Measurements from ENCODE around the gene RNF213.
A peak's percentile ranks its signal among the peaks of the same experiment; 100 is the strongest.
"Not testable (repeated sequence)": the region's sequence is repeated elsewhere in the genome, so short reads cannot be mapped to it uniquely, and the experiment has no call there.

Gene RNF213

DNA sequence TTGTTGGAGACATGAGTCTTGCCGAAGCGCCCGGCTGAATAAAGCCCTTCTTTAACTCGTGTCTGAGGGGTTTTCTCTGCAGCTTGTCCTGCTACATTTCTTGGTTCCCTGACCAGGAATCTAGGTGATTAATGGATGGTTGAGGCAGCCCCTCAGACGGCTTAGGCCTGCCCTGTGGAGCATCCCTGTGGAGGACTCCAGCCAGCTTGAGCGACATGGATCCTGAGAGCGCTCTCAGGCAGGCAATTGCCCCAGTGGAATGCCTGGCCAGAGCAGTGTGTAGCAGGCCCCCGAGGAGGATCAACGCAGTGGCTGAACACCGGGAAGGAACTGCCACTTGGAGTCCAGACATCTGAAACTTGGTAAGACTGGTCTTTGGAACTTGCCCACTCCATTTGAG is 137.0 kb downstream of the RNF213 start:
- no peak overlapping the region for H3K27ac ChIP-seq (ENCODE audit: low read length, poor library complexity, severe bottlenecking)
- 78% methylated on average over 10 of the region's 10 CpGs for WGBS
- H2AFZ ChIP-seq (ENCODE audit: low read depth, low read length), result no peak overlapping the region
- no peak overlapping the region for H3K4me2 ChIP-seq (ENCODE audit: low read length, poor library complexity, severe bottlenecking)
- no peak overlapping the region for H2BK5ac ChIP-seq (ENCODE audit: low read depth, low read length, poor library complexity, severe bottlenecking)
- H3K23ac ChIP-seq (ENCODE audit: low read length in 2 of 2), result no peak overlapping the region
- H3K79me1 ChIP-seq (replicated peaks; ENCODE audit: low read length, poor library complexity, severe bottlenecking), result peaks cover 8% of the 10 kb centered on the region
- H4K91ac ChIP-seq (ENCODE audit: low read length), result no peak overlapping the region
- no peak for DNase-seq
- H3K9ac ChIP-seq (ENCODE audit: low read length), result no peak overlapping the region
- no peak overlapping the region for H2BK12ac ChIP-seq (ENCODE audit: low read length in 2 of 2)
- no peak overlapping the region for H3K18ac ChIP-seq (ENCODE audit: low read depth in 1 of 2, low read length in 2 of 2)
- no peak overlapping the region for H3K4ac ChIP-seq (ENCODE audit: low read depth in 1 of 2, low read length in 2 of 2)
- H2BK15ac ChIP-seq (ENCODE audit: low read depth, poor library complexity, severe bottlenecking), result no peak overlapping the region
- no peaks in the 10 kb centered on the region for H3K9me3 ChIP-seq (ENCODE audit: control insufficient read depth, low read length)
- H3K36me3 ChIP-seq (ENCODE audit: control insufficient read depth in 1 of 2, insufficient read depth in 2 of 2, low read depth in 1 of 2, low read length in 2 of 2), result peaks cover 23 to 35% of the 10 kb centered on the region in 2 experiments
- H3K4me1 ChIP-seq (ENCODE audit: control insufficient read depth, insufficient read depth, low read depth, low read length), result no peaks in the 10 kb centered on the region
- H3K4me3 ChIP-seq (ENCODE audit: insufficient read depth in 1 of 2, low read depth in 1 of 2, low read length in 2 of 2), result no peak overlapping the region
- no peak overlapping the region for H3K14ac ChIP-seq (ENCODE audit: low read length in 2 of 2)
- no peaks in the 10 kb centered on the region for H3K27me3 ChIP-seq (ENCODE audit: control insufficient read depth in 1 of 2, insufficient read depth in 1 of 2, low read length in 2 of 2)
- H2BK120ac ChIP-seq (ENCODE audit: low read depth, low read length), result no peak overlapping the region
- H4K8ac ChIP-seq (ENCODE audit: low read length), result no peak overlapping the region
- H2AK5ac ChIP-seq (ENCODE audit: low read length, severe bottlenecking), result no peak overlapping the region

DNA sequence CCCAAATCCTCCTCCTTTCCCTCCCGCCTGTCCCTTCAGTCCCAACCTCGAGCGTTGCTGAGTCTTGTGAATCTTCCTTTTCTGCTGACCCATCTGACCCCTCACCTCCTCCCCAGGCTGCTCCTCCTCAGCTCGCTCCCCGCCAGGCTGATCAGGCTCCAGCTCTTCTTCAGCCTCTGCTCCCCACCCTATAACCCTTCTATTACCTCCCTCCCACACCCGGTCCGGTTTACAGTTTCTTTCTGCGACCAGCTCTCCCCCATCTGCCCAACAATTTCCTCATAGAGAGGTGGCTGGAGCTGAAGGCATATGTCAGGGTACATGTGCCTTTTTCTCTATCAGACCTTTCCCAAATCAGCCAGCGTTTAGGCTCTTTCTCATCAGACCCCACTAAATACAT is 140.4 kb downstream of the RNF213 start:
- H2BK15ac ChIP-seq (ENCODE audit: low read depth, poor library complexity, severe bottlenecking); H3K4ac ChIP-seq (ENCODE audit: low read depth in 1 of 2, low read length in 2 of 2); H3K9me3 ChIP-seq (ENCODE audit: control insufficient read depth, low read length); H3K9ac ChIP-seq (ENCODE audit: low read length); DNase-seq; H3K27ac ChIP-seq (ENCODE audit: low read length, poor library complexity, severe bottlenecking); H2AK5ac ChIP-seq (ENCODE audit: low read length, severe bottlenecking); H4K91ac ChIP-seq (ENCODE audit: low read length); H2AFZ ChIP-seq (ENCODE audit: low read depth, low read length); H3K18ac ChIP-seq (ENCODE audit: low read depth in 1 of 2, low read length in 2 of 2); H3K4me2 ChIP-seq (ENCODE audit: low read length, poor library complexity, severe bottlenecking); H3K27me3 ChIP-seq (ENCODE audit: control insufficient read depth in 1 of 2, insufficient read depth in 1 of 2, low read length in 2 of 2); H2BK120ac ChIP-seq (ENCODE audit: low read depth, low read length); H3K14ac ChIP-seq (ENCODE audit: low read length in 2 of 2); H3K4me1 ChIP-seq (ENCODE audit: control insufficient read depth, insufficient read depth, low read depth, low read length); H4K8ac ChIP-seq (ENCODE audit: low read length); H3K36me3 ChIP-seq (ENCODE audit: control insufficient read depth in 1 of 2, insufficient read depth in 2 of 2, low read depth in 1 of 2, low read length in 2 of 2); H2BK5ac ChIP-seq (ENCODE audit: low read depth, low read length, poor library complexity, severe bottlenecking); H3K23ac ChIP-seq (ENCODE audit: low read length in 2 of 2); H2BK12ac ChIP-seq (ENCODE audit: low read length in 2 of 2): not testable (repeated sequence)
- Histone ChIP-seq H3K4me3 (ENCODE audit: insufficient read depth in 1 of 2, low read depth in 1 of 2, low read length in 2 of 2) (peak overlapping the region in 1 of 2 experiments; percentile 64), H3K79me1 (replicated peaks; ENCODE audit: low read length, poor library complexity, severe bottlenecking) (peaks cover 10% of the 10 kb centered on the region)
- WGBS, result 90% methylated on average over 9 of the region's 9 CpGs

GRCh38 chr17:80402102-80402501 is 141.4 kb downstream of the RNF213 start:
- not testable (repeated sequence) for H3K27ac ChIP-seq (ENCODE audit: low read length, poor library complexity, severe bottlenecking); H3K4me2 ChIP-seq (ENCODE audit: low read length, poor library complexity, severe bottlenecking); H2BK5ac ChIP-seq (ENCODE audit: low read depth, low read length, poor library complexity, severe bottlenecking); H2BK15ac ChIP-seq (ENCODE audit: low read depth, poor library complexity, severe bottlenecking); H4K91ac ChIP-seq (ENCODE audit: low read length); H3K36me3 ChIP-seq (ENCODE audit: control insufficient read depth in 1 of 2, insufficient read depth in 2 of 2, low read depth in 1 of 2, low read length in 2 of 2); H3K14ac ChIP-seq (ENCODE audit: low read length in 2 of 2); H2BK120ac ChIP-seq (ENCODE audit: low read depth, low read length); H3K9ac ChIP-seq (ENCODE audit: low read length); H2BK12ac ChIP-seq (ENCODE audit: low read length in 2 of 2); H3K23ac ChIP-seq (ENCODE audit: low read length in 2 of 2); H2AFZ ChIP-seq (ENCODE audit: low read depth, low read length); H3K79me1 ChIP-seq (replicated peaks; ENCODE audit: low read length, poor library complexity, severe bottlenecking); H3K4me1 ChIP-seq (ENCODE audit: control insufficient read depth, insufficient read depth, low read depth, low read length); DNase-seq; H3K18ac ChIP-seq (ENCODE audit: low read depth in 1 of 2, low read length in 2 of 2); H2AK5ac ChIP-seq (ENCODE audit: low read length, severe bottlenecking); H3K4me3 ChIP-seq (ENCODE audit: insufficient read depth in 1 of 2, low read depth in 1 of 2, low read length in 2 of 2); H3K9me3 ChIP-seq (ENCODE audit: control insufficient read depth, low read length); H3K4ac ChIP-seq (ENCODE audit: low read depth in 1 of 2, low read length in 2 of 2); H4K8ac ChIP-seq (ENCODE audit: low read length)
- H3K27me3 ChIP-seq (ENCODE audit: control insufficient read depth in 1 of 2, insufficient read depth in 1 of 2, low read length in 2 of 2), result peaks cover 0 to 12% of the 10 kb centered on the region in 2 experiments
- WGBS, result 91% methylated on average over 13 of the region's 13 CpGs

- no peaks in the 10 kb centered on the region for H3K9me3 ChIP-seq (ENCODE audit: control insufficient read depth, low read length)
- H3K36me3 ChIP-seq (ENCODE audit: control insufficient read depth in 1 of 2, insufficient read depth in 2 of 2, low read depth in 1 of 2, low read length in 2 of 2), result no peaks in the 10 kb centered on the region
- H4K91ac ChIP-seq (ENCODE audit: low read length), result no peak overlapping the region
- no peak overlapping the region for H2BK12ac ChIP-seq (ENCODE audit: low read length in 2 of 2)
- H3K9ac ChIP-seq (ENCODE audit: low read length), result no peak overlapping the region
- H3K27ac ChIP-seq (ENCODE audit: low read length, poor library complexity, severe bottlenecking), result no peak overlapping the region
- H2AFZ ChIP-seq (ENCODE audit: low read depth, low read length), result no peak overlapping the region
- no peak overlapping the region for H2AK5ac ChIP-seq (ENCODE audit: low read length, severe bottlenecking)
- no peaks in the 10 kb centered on the region for H3K4me1 ChIP-seq (ENCODE audit: control insufficient read depth, insufficient read depth, low read depth, low read length)
- H2BK5ac ChIP-seq (ENCODE audit: low read depth, low read length, poor library complexity, severe bottlenecking), result no peak overlapping the region
- no peak overlapping the region for H3K14ac ChIP-seq (ENCODE audit: low read length in 2 of 2)
- H2BK15ac ChIP-seq (ENCODE audit: low read depth, poor library complexity, severe bottlenecking), result no peak overlapping the region
- H3K4me3 ChIP-seq (ENCODE audit: insufficient read depth in 1 of 2, low read depth in 1 of 2, low read length in 2 of 2), result no peak overlapping the region
- H3K4me2 ChIP-seq (ENCODE audit: low read length, poor library complexity, severe bottlenecking), result no peak overlapping the region
- no peak overlapping the region for H4K8ac ChIP-seq (ENCODE audit: low read length)
- WGBS, result 88% methylated on average over 2 of the region's 4 CpGs
- no peak overlapping the region for H2BK120ac ChIP-seq (ENCODE audit: low read depth, low read length)
- H3K27me3 ChIP-seq (ENCODE audit: control insufficient read depth in 1 of 2, insufficient read depth in 1 of 2, low read length in 2 of 2), result peaks cover 0 to 16% of the 10 kb centered on the region in 2 experiments
- peaks cover 7% of the 10 kb centered on the region for H3K79me1 ChIP-seq (replicated peaks; ENCODE audit: low read length, poor library complexity, severe bottlenecking)
- H3K23ac ChIP-seq (ENCODE audit: low read length in 2 of 2), result no peak overlapping the region
- H3K18ac ChIP-seq (ENCODE audit: low read depth in 1 of 2, low read length in 2 of 2), result no peak overlapping the region
- no peak for DNase-seq
- H3K4ac ChIP-seq (ENCODE audit: low read depth in 1 of 2, low read length in 2 of 2), result no peak overlapping the region
Observed at GRCh38 chr17:80402959-80403358, 142.3 kb downstream of the RNF213 start.
